Lung (tissue), 16 donors: Measurements from ENCODE around the gene OR2L8. TPM values are rescaled to one million over a fixed set of nuclear protein-coding genes. Genes with fewer than 3 reads are reported as not detected.

Source experiments
- ATAC-seq: fragments of 200-7000 bp; cut with Tn5 transposase; one replicate; pipeline ENCODE4 v1.9.1; 2020; ENCODE audit warnings: moderate number of reproducible peaks; ENCODE audit not compliant: insufficient read depth, low FRiP score
- DNase-seq, 3 donors: peaks; one replicate each; pipeline ENCODE4 v3.0.0-alpha.2; 2013 to 2017
- H3K27ac ChIP-seq, 2 donors: one replicate each; pipeline ENCODE4 v1.5.1; 2013; ENCODE audit warnings: mild to moderate bottlenecking in 2 of 2, moderate library complexity in 2 of 2, control low read depth in 1 of 2, inconsistent platforms in 1 of 2, low read depth in 1 of 2, low read length in 1 of 2
- H3K27me3 ChIP-seq, 3 donors: one replicate each; pipeline ENCODE4 v1.5.1; 2013; ENCODE audit warnings: low read length in 2 of 3; ENCODE audit not compliant: control insufficient read depth in 3 of 3, insufficient read depth in 3 of 3
- H3K36me3 ChIP-seq, 4 donors: one replicate each; pipeline ENCODE4 v1.5.1; 2013; ENCODE audit warnings: low read length in 4 of 4, mild to moderate bottlenecking in 1 of 4, moderate library complexity in 1 of 4; ENCODE audit not compliant: control insufficient read depth in 4 of 4, insufficient read depth in 4 of 4
- H3K4me1 ChIP-seq, 5 donors: one replicate each; pipeline ENCODE4 v1.5.1; 2013; ENCODE audit warnings: low read length in 5 of 5, mild to moderate bottlenecking in 2 of 5, moderate library complexity in 1 of 5; ENCODE audit not compliant: control insufficient read depth in 5 of 5, insufficient read depth in 5 of 5
- H3K4me3 ChIP-seq: one replicate; pipeline ENCODE4 v1.5.1; 2013; ENCODE audit warnings: mild to moderate bottlenecking, control low read depth, moderate library complexity
- H3K9ac ChIP-seq, 2 donors: one replicate each; pipeline ENCODE4 v1.5.1; 2013; ENCODE audit warnings: low read length in 2 of 2, control low read depth in 1 of 2; ENCODE audit not compliant: insufficient read depth in 1 of 2
- H3K9me3 ChIP-seq, 4 donors: one replicate each; pipeline ENCODE4 v1.5.1; 2013; ENCODE audit warnings: low read length in 3 of 4, mild to moderate bottlenecking in 1 of 4, moderate library complexity in 1 of 4; ENCODE audit not compliant: control insufficient read depth in 4 of 4, insufficient read depth in 3 of 4
- WGBS, 2 donors: extraction: QIAGEN DNeasy Blood & Tissue Kit; methylation state at CpG; one replicate each; pipeline ENCODE4 v1.1.7; 2013; 5-methylcytosine and 5-hydroxymethylcytosine counted together
- long read RNA-seq, 5 donors: transcript quantifications; one replicate each; lab custom pipeline, GENCODE V29; 2026
- polyA plus RNA-seq, 2 donors: library from polyadenylated mRNA; stranded (reverse); fragments of 200-250 nt; gene quantifications; one replicate each; pipeline ENCODE4 v1.2.1, GENCODE V29; 2013
- total RNA-seq, 2 donors: library from RNA; depleted of rRNA in 1 of 2; stranded (reverse); fragments of >200 nt in 1 of 2; gene quantifications; one replicate each; pipeline ENCODE4 v1.2.1, GENCODE V29; 2014 to 2021
- TF ChIP-seq, protein P1 (sequence below): IDR thresholded peaks from 2 replicates; pipeline ENCODE4 v1.5.1; 2012; ENCODE audit warnings: mild to moderate bottlenecking; ENCODE audit errors: control extremely low read depth, extremely low read depth
- donor health status: control.
- donor health status: control.
- donor health status: Bipolar disorder and iron deficiency.
- donor health status: healthy.
- donor health status: DM: yes; HTN: yes; CAD: no.

The OR2L8 gene, protein sequence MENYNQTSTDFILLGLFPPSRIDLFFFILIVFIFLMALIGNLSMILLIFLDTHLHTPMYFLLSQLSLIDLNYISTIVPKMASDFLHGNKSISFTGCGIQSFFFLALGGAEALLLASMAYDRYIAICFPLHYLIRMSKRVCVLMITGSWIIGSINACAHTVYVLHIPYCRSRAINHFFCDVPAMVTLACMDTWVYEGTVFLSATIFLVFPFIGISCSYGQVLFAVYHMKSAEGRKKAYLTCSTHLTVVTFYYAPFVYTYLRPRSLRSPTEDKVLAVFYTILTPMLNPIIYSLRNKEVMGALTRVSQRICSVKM
- not detected for total RNA-seq
- polyA plus RNA-seq: not detected
- long read RNA-seq, donor 1: 0 reads
- long read RNA-seq, donor 2: 0 reads
- long read RNA-seq, donor 3: 0 reads
- long read RNA-seq, donor 4: 0 reads
- long read RNA-seq, donor 5: 0 reads

DNA sequence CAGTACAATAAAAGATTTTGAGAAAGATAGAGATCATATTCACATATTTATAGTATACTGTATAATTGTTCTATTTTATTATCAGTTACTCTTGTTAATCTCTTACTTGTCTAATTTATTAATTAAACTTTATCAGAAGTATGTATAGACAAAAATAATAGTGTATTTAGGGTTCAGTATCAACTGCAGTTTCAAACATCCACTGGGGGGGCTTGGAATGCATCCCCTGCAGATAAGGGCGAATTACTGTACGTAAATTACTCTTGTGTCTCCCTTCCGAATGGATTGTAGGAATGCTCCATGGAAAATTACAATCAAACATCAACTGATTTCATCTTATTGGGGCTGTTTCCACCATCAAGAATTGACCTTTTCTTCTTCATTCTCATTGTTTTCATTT, at the start of gene OR2L8:
TSS of gene OR2L8 (plus strand) at position 301 of the 400 bp plus-strand sequence. CDS start at position 301, 0 bp downstream.
- H3K27ac ChIP-seq: no peak within 1 kb of the TSS
- H3K27me3 ChIP-seq: no peaks in the 10 kb centered on the region
- no peaks in the 10 kb centered on the region for H3K36me3 ChIP-seq
- peaks cover 0 to 6% (median 1%) of the 10 kb centered on the region in 4 donors for H3K9me3 ChIP-seq
- TF ChIP-seq, protein P1, sequence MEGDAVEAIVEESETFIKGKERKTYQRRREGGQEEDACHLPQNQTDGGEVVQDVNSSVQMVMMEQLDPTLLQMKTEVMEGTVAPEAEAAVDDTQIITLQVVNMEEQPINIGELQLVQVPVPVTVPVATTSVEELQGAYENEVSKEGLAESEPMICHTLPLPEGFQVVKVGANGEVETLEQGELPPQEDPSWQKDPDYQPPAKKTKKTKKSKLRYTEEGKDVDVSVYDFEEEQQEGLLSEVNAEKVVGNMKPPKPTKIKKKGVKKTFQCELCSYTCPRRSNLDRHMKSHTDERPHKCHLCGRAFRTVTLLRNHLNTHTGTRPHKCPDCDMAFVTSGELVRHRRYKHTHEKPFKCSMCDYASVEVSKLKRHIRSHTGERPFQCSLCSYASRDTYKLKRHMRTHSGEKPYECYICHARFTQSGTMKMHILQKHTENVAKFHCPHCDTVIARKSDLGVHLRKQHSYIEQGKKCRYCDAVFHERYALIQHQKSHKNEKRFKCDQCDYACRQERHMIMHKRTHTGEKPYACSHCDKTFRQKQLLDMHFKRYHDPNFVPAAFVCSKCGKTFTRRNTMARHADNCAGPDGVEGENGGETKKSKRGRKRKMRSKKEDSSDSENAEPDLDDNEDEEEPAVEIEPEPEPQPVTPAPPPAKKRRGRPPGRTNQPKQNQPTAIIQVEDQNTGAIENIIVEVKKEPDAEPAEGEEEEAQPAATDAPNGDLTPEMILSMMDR: no peak
- H3K4me3 ChIP-seq: no peak within 1 kb of the TSS
- ATAC-seq: no peak
- DNase-seq: no peak
- H3K9ac ChIP-seq: no peak within 1 kb of the TSS
- 84 to 92% methylated on average over 3 of the region's 3 CpGs for WGBS, 2 donors
- H3K4me1 ChIP-seq: no peaks in the 10 kb centered on the region

DNA sequence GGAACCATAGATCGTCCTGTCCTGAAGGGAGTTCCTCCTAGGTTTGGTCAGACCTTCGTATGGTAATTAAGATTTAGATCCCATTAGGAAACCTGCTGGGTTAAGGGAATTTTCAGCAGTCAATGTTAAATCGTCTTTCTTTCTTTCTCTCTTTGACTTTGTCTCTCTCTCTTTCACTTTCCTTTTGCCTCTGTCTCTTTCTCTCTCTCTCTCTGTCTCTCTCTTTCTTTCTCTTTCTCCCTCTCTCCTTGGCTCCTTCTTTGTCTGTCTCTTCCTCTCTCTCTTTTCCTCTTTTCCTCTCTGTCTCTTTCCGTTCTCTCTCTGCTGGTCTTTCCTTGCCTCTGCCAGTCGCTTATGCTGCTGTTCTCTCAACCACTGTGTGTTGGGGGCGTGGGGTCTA, 44.5 kb upstream of the OR2L8 start:
- TF ChIP-seq, protein P1: no peak
- H3K4me1 ChIP-seq: no peaks in the 10 kb centered on the region
- no peaks in the 10 kb centered on the region for H3K36me3 ChIP-seq
- H3K9me3 ChIP-seq: peaks cover 0 to 4% (median 2%) of the 10 kb centered on the region in 4 donors
- 85 to 88% methylated on average over 6 of the region's 6 CpGs for WGBS, 2 donors
- H3K27me3 ChIP-seq: no peaks in the 10 kb centered on the region
- no peak overlapping the region for H3K9ac ChIP-seq
- no peak overlapping the region for H3K4me3 ChIP-seq
- no peak for DNase-seq
- ATAC-seq: no peak
- H3K27ac ChIP-seq: no peak overlapping the region

GRCh38 chr1:247905181-247905580, 43.5 kb upstream of the OR2L8 start:
- Histone ChIP-seq H3K36me3 (no peaks in the 10 kb centered on the region), H3K27me3 (no peaks in the 10 kb centered on the region), H3K4me1 (no peaks in the 10 kb centered on the region), H3K9ac (no peak overlapping the region), H3K27ac (no peak overlapping the region), H3K4me3 (no peak overlapping the region), H3K9me3 (peaks cover 0 to 4% (median 1%) of the 10 kb centered on the region in 4 donors)
- ATAC-seq: no peak
- TF ChIP-seq, protein P1: no peak
- 71 to 86% methylated on average over 13 of the region's 13 CpGs for WGBS, 2 donors
- no peak for DNase-seq
